Loucy (cell line): ENCODE measurements around the gene FAU.

Experiments used
- EZH2phosphoT487 ChIP-seq: fragments of 200-600 bp; IDR thresholded peaks from 2 replicates; pipeline ENCODE4 v1.6.1; 2018; ENCODE audit warnings: antibody characterized with exemption, mild to moderate bottlenecking, moderate library complexity, borderline replicate concordance
- TF ChIP-seq, protein P1 (sequence below): fragments of 200-600 bp; sonication (generic); conservative IDR thresholded peaks from 2 replicates; pipeline ENCODE4 v1.5.1; 2014; ENCODE audit warnings: mild to moderate bottlenecking, antibody characterized with exemption, low read length

DNA sequence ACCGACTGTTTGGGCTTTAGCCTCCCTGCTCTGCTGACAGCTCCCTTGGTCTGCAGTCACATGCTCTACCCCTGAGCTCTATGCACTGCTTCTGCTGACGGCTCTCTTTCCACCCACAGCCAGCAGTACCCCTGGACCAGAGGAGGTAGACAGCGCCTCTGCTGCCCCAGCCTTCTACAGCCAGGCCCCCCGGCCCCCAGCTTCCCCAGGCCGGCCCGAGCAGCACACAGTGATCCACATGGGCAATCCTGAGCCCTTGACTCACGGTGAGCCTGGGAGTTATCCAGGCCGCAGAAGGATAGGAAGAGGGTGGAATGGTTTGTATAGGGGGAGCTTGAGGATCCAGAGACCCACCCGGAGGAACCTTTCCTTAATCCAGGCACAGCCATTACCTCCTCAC, 35.1 kb downstream of the FAU start:
- TF ChIP-seq, protein P1, sequence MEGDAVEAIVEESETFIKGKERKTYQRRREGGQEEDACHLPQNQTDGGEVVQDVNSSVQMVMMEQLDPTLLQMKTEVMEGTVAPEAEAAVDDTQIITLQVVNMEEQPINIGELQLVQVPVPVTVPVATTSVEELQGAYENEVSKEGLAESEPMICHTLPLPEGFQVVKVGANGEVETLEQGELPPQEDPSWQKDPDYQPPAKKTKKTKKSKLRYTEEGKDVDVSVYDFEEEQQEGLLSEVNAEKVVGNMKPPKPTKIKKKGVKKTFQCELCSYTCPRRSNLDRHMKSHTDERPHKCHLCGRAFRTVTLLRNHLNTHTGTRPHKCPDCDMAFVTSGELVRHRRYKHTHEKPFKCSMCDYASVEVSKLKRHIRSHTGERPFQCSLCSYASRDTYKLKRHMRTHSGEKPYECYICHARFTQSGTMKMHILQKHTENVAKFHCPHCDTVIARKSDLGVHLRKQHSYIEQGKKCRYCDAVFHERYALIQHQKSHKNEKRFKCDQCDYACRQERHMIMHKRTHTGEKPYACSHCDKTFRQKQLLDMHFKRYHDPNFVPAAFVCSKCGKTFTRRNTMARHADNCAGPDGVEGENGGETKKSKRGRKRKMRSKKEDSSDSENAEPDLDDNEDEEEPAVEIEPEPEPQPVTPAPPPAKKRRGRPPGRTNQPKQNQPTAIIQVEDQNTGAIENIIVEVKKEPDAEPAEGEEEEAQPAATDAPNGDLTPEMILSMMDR = no peak
- no peak for TF ChIP-seq EZH2phosphoT487
